ENCODE results near the gene MAPK10. TPM values are rescaled to one million over a fixed set of nuclear protein-coding genes. Genes with fewer than 3 reads are reported as not detected.

Gene MAPK10
- total and polyA plus RNA-seq, 2 of the 8 experiments (the other 6 are each of a cell fraction or from before 2014, with no cell fraction given), result 2.5 to 3.1 TPM

GRCh38 chr4:86221002-86221401, 138.9 kb downstream of the MAPK10 start:
- Histone ChIP-seq H3K4me3 (ENCODE audit: extremely low read depth in 1 of 4, insufficient read depth in 2 of 4, low read depth in 3 of 4, low read length in 4 of 4) (no peak overlapping the region), H3K4ac (replicated peaks; ENCODE audit: insufficient read length, low read depth, low read length) (no peak overlapping the region), H2BK15ac (ENCODE audit: low read length) (no peak overlapping the region), H2BK20ac (ENCODE audit: low read length) (no peak overlapping the region), H4K5ac (ENCODE audit: insufficient read length, low read depth, low read length) (no peak overlapping the region), H3K9me3 (ENCODE audit: insufficient read depth in 2 of 2, low read depth in 1 of 2, low read length in 1 of 2) (peaks cover 0 to 3% of the 10 kb centered on the region in 2 experiments; a peak in 1 of 4 replicates), H3K23me2 (ENCODE audit: low read depth, low read length) (no peaks in the 10 kb centered on the region), H3K79me2 (ENCODE audit: control insufficient read depth in 1 of 2, insufficient read depth in 2 of 2, low read length in 2 of 2) (no peaks in the 10 kb centered on the region), H3K4me2 (ENCODE audit: insufficient read depth in 1 of 2, low read depth in 2 of 2, low read length in 2 of 2) (no peak overlapping the region), H3K4me1 (replicated peaks in 1 of 4; ENCODE audit: control insufficient read depth in 3 of 4, insufficient read depth in 4 of 4, low read length in 3 of 4) (peaks cover 0 to 3% (median 0%) of the 10 kb centered on the region in 4 experiments; a peak in 2 of 7 replicates), H4K91ac (replicated peaks; ENCODE audit: insufficient read length, low read length) (no peak overlapping the region), H4K20me1 (replicated peaks in 1 of 2; ENCODE audit: control insufficient read depth in 1 of 2, insufficient read depth in 2 of 2, low read length in 2 of 2) (no peaks in the 10 kb centered on the region), H3K27ac (ENCODE audit: low read depth, low read length) (no peak overlapping the region), H4K8ac (ENCODE audit: extremely low read depth, insufficient read depth, low read length) (no peak overlapping the region), H3K27me3 (replicated peaks in 1 of 4; ENCODE audit: control insufficient read depth in 3 of 4, extremely low read depth in 1 of 4, insufficient read depth in 3 of 4, low read length in 3 of 4) (no peaks in the 10 kb centered on the region), H3K23ac (ENCODE audit: insufficient read length) (no peak overlapping the region), H3K56ac (replicated peaks; ENCODE audit: insufficient read length, low read depth, low read length) (no peak overlapping the region), H3K79me1 (ENCODE audit: low read depth, low read length) (no peaks in the 10 kb centered on the region), H2AK5ac (ENCODE audit: low read depth, low read length) (no peak overlapping the region), H3K18ac (ENCODE audit: extremely low read depth, low read length) (no peak overlapping the region), H3K14ac (ENCODE audit: insufficient read length) (no peak overlapping the region), H3K36me3 (ENCODE audit: control insufficient read depth in 2 of 4, insufficient read depth in 4 of 4, low read length in 3 of 4) (no peaks in the 10 kb centered on the region), H2BK120ac (replicated peaks; ENCODE audit: low read depth, low read length) (no peak overlapping the region), H2BK5ac (ENCODE audit: low read depth, low read length) (no peak overlapping the region), H2AFZ (ENCODE audit: low read length) (no peak overlapping the region), H3K9ac (replicated peaks in 1 of 4; ENCODE audit: extremely low read depth in 1 of 4, low read depth in 3 of 4, low read length in 3 of 4) (no peak overlapping the region), H2BK12ac (ENCODE audit: low read depth, low read length) (no peak overlapping the region)
- FAIRE-seq, result no peak
- 93% methylated on average over 4 of the region's 4 CpGs; no CpG with 5 or more reads in 1 of the 2 experiments for WGBS, 2 experiments (ENCODE audit: extremely low coverage in 1 of 2, insufficient coverage in 1 of 2, insufficient read length in 1 of 2, insufficient replicate concordance in 2 of 2, low coverage in 1 of 2, low lambda C conversion rate in 2 of 2, missing lambda C conversion rate in 1 of 2)
- CTCF ChIA-PET (ENCODE audit: partially characterized antibody), result no interaction called here
- POLR2A ChIA-PET (ENCODE audit: partially characterized antibody), result no interaction called here
- DNase-seq (ENCODE audit: low read depth in 1 of 2, low spot score in 2 of 2), result no peak
- TF ChIP-seq FOSL1 (IDR thresholded peaks at IDR 0.05; ENCODE audit: insufficient read depth, low read depth, low read length) (no peak), SIN3A (conservative IDR thresholded peaks at IDR 0.05 in 1 of 2, IDR thresholded peaks at IDR 0.05 in 1 of 2; ENCODE audit: low read depth in 1 of 2, low read length in 2 of 2) (no peak), NANOG (IDR thresholded peaks at IDR 0.05; ENCODE audit: insufficient read depth, low read depth, low read length, poor library complexity, severe bottlenecking) (no peak), CHD1 (IDR thresholded peaks at IDR 0.05; ENCODE audit: low read depth, low read length) (no peak), ASH2L (IDR thresholded peaks at IDR 0.05; ENCODE audit: low read length) (no peak), RAD21 (IDR thresholded peaks at IDR 0.05 in 1 of 2, conservative IDR thresholded peaks at IDR 0.05 in 1 of 2; ENCODE audit: low read depth in 2 of 2, low read length in 2 of 2) (no peak), GTF2F1 (IDR thresholded peaks at IDR 0.05; ENCODE audit: borderline replicate concordance, low read depth, low read length) (no peak), SIX5 (IDR thresholded peaks at IDR 0.05; ENCODE audit: low read depth, low read length) (no peak), SIRT6 (IDR thresholded peaks at IDR 0.05; ENCODE audit: low read length) (no peak), SP4 (IDR thresholded peaks at IDR 0.05; ENCODE audit: low read length) (no peak), BCL11A (IDR thresholded peaks at IDR 0.05; ENCODE audit: low read depth in 2 of 2, low read length in 2 of 2) (no peak), RBBP5 (IDR thresholded peaks at IDR 0.05; ENCODE audit: borderline replicate concordance, low read depth, low read length) (no peak)
- TF ChIP-seq, protein P1, sequence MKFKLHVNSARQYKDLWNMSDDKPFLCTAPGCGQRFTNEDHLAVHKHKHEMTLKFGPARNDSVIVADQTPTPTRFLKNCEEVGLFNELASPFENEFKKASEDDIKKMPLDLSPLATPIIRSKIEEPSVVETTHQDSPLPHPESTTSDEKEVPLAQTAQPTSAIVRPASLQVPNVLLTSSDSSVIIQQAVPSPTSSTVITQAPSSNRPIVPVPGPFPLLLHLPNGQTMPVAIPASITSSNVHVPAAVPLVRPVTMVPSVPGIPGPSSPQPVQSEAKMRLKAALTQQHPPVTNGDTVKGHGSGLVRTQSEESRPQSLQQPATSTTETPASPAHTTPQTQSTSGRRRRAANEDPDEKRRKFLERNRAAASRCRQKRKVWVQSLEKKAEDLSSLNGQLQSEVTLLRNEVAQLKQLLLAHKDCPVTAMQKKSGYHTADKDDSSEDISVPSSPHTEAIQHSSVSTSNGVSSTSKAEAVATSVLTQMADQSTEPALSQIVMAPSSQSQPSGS (IDR thresholded peaks at IDR 0.05; ENCODE audit: low read length), result no peak
